Ovary (tissue), 3 donors: ENCODE measurements around the gene DMGDH.

Source experiments
- POLR2A ChIP-seq: fragments of 450-650 bp; IDR thresholded peaks from one replicate; pipeline ENCODE4 v1.6.1; 2017; ENCODE audit warnings: antibody characterized with exemption, mild to moderate bottlenecking, moderate library complexity
- TF ChIP-seq, protein P1 (sequence below), 3 donors: fragments of 450-650 bp in 2 of 3; fragments of 200-600 bp in 1 of 3; IDR thresholded peaks; one replicate each; pipeline versions ENCODE4 v1.5.1 to v1.8.0; 2016 to 2022; ENCODE audit warnings: antibody characterized with exemption in 3 of 3, mild to moderate bottlenecking in 1 of 3
- donor health status: DM: no; HTN: no; CAD: no.

DNA sequence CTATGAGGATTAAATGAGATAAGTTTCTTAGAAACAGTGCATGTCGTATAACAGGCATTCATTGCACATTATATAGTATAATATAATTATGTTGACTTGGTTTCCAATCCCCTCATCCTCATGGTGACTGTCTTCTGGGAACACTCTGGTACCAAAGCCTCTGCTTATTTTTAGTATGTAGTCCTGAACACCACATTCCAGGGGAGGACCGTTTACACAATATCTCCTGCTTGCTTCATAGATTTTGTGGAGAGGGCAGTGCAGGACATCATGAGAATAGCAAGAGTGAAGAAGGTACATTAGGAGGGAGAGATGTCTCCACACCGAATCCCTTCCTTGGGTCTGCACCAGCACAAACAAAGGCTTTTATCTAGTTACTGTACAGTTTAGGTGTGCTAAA, 21.6 kb upstream of the DMGDH start:
- TF ChIP-seq, protein P1, sequence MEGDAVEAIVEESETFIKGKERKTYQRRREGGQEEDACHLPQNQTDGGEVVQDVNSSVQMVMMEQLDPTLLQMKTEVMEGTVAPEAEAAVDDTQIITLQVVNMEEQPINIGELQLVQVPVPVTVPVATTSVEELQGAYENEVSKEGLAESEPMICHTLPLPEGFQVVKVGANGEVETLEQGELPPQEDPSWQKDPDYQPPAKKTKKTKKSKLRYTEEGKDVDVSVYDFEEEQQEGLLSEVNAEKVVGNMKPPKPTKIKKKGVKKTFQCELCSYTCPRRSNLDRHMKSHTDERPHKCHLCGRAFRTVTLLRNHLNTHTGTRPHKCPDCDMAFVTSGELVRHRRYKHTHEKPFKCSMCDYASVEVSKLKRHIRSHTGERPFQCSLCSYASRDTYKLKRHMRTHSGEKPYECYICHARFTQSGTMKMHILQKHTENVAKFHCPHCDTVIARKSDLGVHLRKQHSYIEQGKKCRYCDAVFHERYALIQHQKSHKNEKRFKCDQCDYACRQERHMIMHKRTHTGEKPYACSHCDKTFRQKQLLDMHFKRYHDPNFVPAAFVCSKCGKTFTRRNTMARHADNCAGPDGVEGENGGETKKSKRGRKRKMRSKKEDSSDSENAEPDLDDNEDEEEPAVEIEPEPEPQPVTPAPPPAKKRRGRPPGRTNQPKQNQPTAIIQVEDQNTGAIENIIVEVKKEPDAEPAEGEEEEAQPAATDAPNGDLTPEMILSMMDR (IDR thresholded peaks at IDR 0.05): no peak
- TF ChIP-seq POLR2A: no peak
